Upper lobe of right lung (tissue), 1 donor: Measurements from ENCODE around the gene OLIG3. TPM values are rescaled to one million over a fixed set of nuclear protein-coding genes. Genes with fewer than 3 reads are reported as not detected.

Source experiments
- ATAC-seq: fragments of 200-7000 bp; cut with Tn5 transposase; one replicate; pipeline ENCODE4 v1.9.1; 2020; ENCODE audit warnings: mild to moderate bottlenecking, moderate library complexity
- DNase-seq: peaks from one replicate; pipeline ENCODE4 v3.0.0-alpha.2; 2020
- H3K27ac ChIP-seq: fragments of 200-600 bp; one replicate; pipeline ENCODE4 v1.8.0; 2022
- H3K27me3 ChIP-seq: fragments of 200-600 bp; one replicate; pipeline ENCODE4 v1.8.0; 2022; ENCODE audit warnings: mild to moderate bottlenecking
- H3K36me3 ChIP-seq: fragments of 200-600 bp; one replicate; pipeline ENCODE4 v1.8.0; 2022
- H3K4me1 ChIP-seq: fragments of 200-600 bp; one replicate; pipeline ENCODE4 v1.8.0; 2022
- H3K4me3 ChIP-seq: fragments of 200-600 bp; one replicate; pipeline ENCODE4 v1.8.0; 2022; ENCODE audit warnings: mild to moderate bottlenecking
- H3K9me3 ChIP-seq: fragments of 200-600 bp; one replicate; pipeline ENCODE4 v1.8.0; 2022
- CTCF ChIP-seq: fragments of 200-600 bp; IDR thresholded peaks from one replicate; pipeline ENCODE4 v1.8.0; 2022; ENCODE audit warnings: antibody characterized with exemption
- intact Hi-C: fragments of 100-400 bp; cut with DNase I; formaldehyde crosslinking; loops from one replicate; pipeline ENCODE4 v1.11.0; 2022
- total RNA-seq: library from RNA; stranded (reverse); fragmentation: NEBNext Ultra II Directional; extraction: Animal tissue kit (Norgen Biotek cat#: 25700); gene quantifications from one replicate; pipeline ENCODE4 v1.2.1, GENCODE V29; 2021
- donor health status: DM: no; HTN: yes; CAD: no; lungs with severe emphysema.

Gene OLIG3
- total RNA-seq, 1 donor from 2014 or later: not detected

DNA sequence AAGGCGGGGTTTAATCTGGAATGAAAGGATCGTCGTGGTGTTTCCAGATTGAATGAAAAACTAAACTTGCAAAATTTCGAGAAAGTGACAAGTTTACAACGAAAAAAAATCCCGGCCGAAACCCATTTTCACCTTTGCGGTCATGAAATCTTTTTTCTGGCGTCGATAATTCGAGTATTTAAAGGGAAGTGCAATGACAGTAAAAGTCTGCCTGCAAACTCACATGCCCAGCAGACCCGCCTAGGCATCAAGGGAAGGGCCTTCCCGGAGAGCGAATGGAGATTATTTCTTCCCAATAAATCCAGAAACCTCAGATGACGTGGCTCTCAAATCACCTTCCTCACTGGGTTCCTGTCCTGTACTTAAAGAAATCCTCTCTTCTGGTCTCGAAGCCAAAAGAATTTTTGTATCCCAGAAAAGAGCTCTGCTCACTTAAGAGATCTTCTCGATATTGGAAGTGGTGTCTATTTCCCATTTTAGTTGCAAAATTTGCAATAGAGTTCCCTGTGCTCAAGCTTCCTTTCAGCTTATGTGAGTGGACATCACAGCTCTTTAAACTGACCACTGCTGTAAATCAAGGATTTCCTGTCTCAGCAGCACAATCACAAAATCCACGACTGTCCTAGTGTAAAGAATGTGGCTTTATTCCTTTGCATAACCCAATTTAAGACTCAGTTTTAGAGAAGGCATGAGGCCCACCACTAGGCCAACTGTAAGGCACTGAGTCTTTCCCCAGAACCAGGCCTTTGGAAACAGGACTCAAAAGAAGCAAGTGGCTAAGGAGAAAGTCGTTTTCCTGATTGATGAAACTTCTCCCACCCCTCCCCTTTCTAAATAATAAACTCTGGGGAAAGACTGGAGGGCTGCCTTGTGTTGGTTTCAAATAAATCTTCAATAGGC lies 3.9 kb downstream of the OLIG3 start:
- Histone ChIP-seq H3K36me3 (no peaks in the 10 kb centered on the region), H3K4me3 (no peak overlapping the region), H3K9me3 (no peaks in the 10 kb centered on the region), H3K4me1 (peaks cover 20% of the 10 kb centered on the region), H3K27me3 (peaks cover 100% of the 10 kb centered on the region), H3K27ac (no peak overlapping the region)
- DNase-seq (no peak), ATAC-seq (no peak)
- intact Hi-C loops: no loop called here
- no peak for TF ChIP-seq CTCF

GRCh38 chr6:137489046-137490005 lies 4.9 kb downstream of the OLIG3 start:
- intact Hi-C loops: no loop called here
- ATAC-seq (peak; percentile 20), DNase-seq (peak; percentile 61)
- H3K4me1 ChIP-seq: peaks cover 20% of the 10 kb centered on the region
- H3K4me3 ChIP-seq: no peak overlapping the region
- no peak overlapping the region for H3K27ac ChIP-seq
- H3K9me3 ChIP-seq: no peaks in the 10 kb centered on the region
- no peaks in the 10 kb centered on the region for H3K36me3 ChIP-seq
- peaks cover 100% of the 10 kb centered on the region for H3K27me3 ChIP-seq
- no peak for TF ChIP-seq CTCF

- no peak for DNase-seq
- H3K9me3 ChIP-seq: no peaks in the 10 kb centered on the region
- no peak overlapping the region for H3K27ac ChIP-seq
- ATAC-seq: peak; percentile 24
- H3K4me3 ChIP-seq: no peak overlapping the region
- H3K36me3 ChIP-seq: no peaks in the 10 kb centered on the region
- peaks cover 17% of the 10 kb centered on the region for H3K4me1 ChIP-seq
- intact Hi-C loops: no loop called here
- TF ChIP-seq CTCF: no peak
- H3K27me3 ChIP-seq: peaks cover 100% of the 10 kb centered on the region
Measured at GRCh38 chr6:137488150-137489045, 5.8 kb downstream of the OLIG3 start.

GRCh38 chr6:137487869-137488149 lies 6.4 kb downstream of the OLIG3 start:
- Histone ChIP-seq H3K4me1 (peaks cover 12% of the 10 kb centered on the region), H3K27ac (no peak overlapping the region), H3K36me3 (no peaks in the 10 kb centered on the region), H3K4me3 (no peak overlapping the region), H3K27me3 (peaks cover 99% of the 10 kb centered on the region), H3K9me3 (no peaks in the 10 kb centered on the region)
- intact Hi-C loops: no loop called here
- peak; percentile 29 for ATAC-seq
- no peak for TF ChIP-seq CTCF
- DNase-seq: no peak

DNA sequence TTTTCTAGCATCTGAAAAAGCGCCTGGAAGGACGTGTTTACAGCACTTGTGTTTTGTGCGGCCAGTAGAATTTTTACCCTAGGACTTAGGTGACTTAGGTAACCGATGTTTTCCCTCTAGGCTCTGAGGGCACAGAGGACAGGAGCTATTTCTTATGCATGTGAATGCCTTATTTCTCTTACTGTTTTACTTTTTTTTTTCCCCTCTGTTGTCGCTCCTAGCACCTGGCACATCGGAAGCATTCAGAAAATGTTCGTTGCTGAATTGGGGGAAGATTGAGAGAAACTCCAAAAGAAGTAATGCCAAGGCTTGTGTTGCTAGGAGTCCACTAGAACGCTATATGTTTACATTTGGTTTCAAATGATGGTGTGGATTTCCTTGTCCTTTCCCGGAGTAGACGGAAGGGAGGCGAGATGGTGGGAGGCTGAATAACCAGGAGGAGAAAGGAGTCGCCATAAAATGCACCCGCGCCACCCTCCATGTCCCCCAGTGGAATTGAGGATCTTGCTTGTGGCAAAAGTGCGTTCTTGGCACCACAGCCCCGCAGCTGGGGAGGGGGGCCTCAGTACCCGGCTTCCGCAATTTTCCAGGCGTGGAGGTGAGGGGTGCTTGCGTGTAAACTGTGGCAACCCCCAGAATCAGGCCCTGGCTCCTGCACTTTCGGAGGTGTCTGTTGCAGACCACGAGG lies 6.9 kb downstream of the OLIG3 start:
- Histone ChIP-seq H3K36me3 (no peaks in the 10 kb centered on the region), H3K4me3 (no peak overlapping the region), H3K27me3 (peaks cover 98% of the 10 kb centered on the region), H3K27ac (no peak overlapping the region), H3K9me3 (no peaks in the 10 kb centered on the region), H3K4me1 (peaks cover 12% of the 10 kb centered on the region)
- intact Hi-C loops: no loop called here
- no peak for TF ChIP-seq CTCF
- ATAC-seq (no peak), DNase-seq (no peak)
